ENCODE data around the gene KSR1.
"Not testable (repeated sequence)": the region's sequence is repeated elsewhere in the genome, so short reads cannot be mapped to it uniquely, and the experiment has no call there.

Gene KSR1

DNA sequence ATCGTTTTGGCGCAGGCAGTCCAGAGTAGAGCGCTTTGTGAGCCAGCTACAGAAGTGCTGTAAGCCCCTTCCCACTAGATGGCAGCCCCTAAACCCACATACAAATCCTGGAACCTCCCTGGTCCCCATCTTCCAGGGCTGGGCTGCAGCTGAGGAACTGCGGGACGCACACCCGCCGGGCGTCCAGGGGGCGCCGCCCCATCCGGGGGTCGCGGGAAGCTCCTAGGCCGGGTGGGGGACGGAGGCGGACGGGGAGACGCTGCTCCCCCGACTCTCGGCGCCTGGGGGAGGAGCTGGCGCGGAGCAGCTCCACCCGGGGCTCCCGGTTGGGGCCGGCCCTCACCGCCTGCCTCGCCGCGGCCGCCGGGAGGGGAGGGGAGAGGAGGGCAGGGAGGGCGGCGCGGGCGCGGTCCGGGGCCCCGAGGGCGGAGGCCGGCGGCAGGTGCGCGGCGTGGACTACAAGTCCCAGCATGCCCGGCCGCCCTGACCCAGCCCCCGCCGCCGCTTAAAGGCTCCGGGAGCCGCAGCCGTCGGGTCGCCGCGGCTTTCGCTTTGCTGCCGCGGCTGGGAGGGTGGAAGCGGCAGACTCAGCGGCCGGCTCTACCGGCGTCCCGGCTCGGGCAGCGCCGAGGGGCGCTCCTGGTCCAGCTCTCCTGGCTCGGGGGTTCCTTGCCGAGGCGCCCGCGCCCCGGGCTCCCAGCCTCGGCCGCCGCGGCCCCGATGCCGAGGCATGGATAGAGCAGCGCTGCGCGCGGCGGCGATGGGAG, at the start of gene KSR1:
KSR1 (plus strand) TSS at position 535 of the 767 bp plus-strand sequence; CDS start at position 731, 196 bp downstream.
- peak; percentile 80 for DNase-seq (ENCODE audit: low spot score)

DNA sequence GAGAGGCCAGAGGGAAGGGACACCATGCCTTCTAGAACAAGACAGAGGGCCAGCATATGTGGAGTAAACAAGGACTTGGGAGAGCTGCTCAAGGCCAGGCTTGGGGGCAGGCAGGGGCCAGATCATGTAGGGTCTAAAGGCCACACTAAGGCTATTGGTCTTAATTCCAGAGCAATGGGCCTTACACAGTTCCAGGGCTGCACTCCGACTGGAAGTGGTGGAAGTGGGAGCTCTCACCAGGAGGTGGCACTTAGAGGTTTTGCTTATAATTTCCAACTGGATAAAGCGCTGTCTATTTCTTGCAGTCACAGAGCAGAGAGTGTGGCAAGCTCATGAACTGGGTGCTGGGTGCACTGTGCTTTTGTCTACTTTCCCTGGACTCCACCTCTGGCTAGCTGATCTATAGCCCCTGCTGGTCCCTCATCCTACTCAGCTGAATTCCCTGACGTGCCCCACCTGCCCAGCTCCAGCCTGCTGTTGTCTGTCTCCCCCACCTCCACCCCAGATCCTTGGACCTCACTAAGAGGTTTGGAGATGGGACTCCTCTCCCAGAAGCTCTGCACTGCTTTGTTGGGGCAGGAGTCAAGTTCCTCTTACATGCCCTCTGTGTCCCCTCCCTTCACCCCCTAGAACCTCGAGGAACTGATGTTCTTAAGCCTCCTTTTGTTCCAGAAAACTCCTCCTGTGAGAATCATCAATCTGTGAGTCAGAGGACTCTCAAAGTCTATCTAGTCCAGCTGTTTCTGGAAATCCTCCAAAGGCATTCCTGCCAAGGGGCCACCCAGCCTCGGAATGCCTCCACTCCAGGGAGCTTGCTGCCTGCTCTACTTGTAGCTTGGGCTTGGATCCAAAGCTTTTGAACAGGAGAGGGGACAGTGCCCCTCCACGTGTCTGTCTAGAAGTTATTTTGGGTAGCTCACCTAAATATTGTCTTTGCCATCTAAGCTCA, 48.1 kb upstream of the KSR1 start:
- no peak for DNase-seq (ENCODE audit: low spot score)

- no peak for DNase-seq (ENCODE audit: low spot score)
Measured at GRCh38 chr17:27408891-27409290, 47.4 kb upstream of the KSR1 start.

GRCh38 chr17:27412158-27412557, 44.1 kb upstream of the KSR1 start:
- not testable (repeated sequence) for DNase-seq (ENCODE audit: low spot score)

- no peak for DNase-seq (ENCODE audit: low spot score)
Measured at GRCh38 chr17:27413315-27413714, 42.9 kb upstream of the KSR1 start.

GRCh38 chr17:27413792-27414191, 42.5 kb upstream of the KSR1 start:
- DNase-seq (ENCODE audit: low spot score), result no peak

DNA sequence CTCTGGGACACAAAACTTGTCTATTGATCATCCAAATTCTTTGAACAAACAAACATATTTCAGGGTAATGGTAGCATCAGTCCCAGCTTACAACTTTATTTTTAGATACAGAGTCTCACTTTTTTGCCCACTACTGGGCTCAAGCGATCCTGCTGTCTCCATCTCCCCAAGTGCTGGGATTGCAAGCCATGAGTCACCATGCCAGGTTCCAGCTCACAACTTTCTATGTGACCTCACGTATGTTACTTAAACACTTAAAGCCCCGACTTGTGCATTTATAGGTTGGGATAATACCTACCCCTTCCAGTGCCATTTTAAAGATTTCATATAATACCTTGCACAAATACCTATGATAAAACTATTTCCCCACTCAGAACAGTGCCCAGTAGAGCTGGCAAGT, 42.0 kb upstream of the KSR1 start:
- DNase-seq (ENCODE audit: low spot score), result no peak

GRCh38 chr17:27414694-27415093, 41.6 kb upstream of the KSR1 start:
- no peak for DNase-seq (ENCODE audit: low spot score)

- DNase-seq (ENCODE audit: low spot score), result no peak
Measured at GRCh38 chr17:27415120-27415795, 41.0 kb upstream of the KSR1 start.

DNA sequence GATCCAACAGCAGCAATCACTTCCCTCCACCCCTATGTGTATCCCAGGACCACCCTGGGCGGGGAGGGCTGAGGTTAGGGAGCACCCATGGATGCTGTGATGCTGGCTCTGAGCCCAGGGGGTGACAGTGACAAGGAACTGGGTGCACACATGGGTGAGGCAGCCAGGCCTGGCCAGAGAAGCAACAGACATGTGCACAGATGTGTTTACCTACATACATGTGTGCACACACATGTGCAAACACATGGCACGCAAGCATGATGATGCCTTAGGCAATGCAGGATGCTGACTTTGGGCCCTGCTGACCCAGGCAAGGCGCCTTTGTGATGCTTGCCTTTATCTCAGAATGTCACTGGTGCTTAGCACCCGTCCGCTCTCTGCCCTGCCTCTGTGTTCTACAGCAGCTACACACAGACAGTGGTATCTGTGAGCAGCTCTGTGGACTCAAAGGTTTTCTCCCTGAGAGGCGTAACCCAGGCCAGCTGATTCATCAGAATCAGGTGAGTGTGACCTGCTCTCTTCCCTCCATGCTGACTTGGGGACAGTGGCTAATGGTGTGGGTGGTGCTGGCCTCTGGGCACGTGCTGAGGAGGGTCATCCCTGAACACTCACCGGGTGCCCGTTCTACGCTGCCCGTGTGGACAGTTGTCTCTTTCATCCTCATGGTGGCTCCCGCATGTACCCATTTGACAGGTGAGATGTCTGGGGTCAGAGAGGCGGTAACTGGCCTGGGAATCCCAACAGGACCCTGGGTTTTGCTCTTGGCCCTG, 38.5 kb upstream of the KSR1 start:
- DNase-seq (ENCODE audit: low spot score), result no peak

DNA sequence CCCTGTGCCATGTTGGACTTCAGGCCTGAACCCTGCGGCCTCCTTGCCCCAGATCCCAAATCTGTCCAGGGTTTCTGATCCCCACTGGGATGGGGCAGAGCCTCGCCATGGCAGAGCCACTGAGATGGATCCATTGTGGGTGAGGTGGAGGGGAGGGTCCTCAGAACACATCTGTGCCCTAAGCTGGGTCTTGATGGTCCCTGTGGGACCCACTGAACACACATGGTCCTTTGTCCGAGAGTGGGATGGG, 38.0 kb upstream of the KSR1 start:
- no peak for DNase-seq (ENCODE audit: low spot score)

DNA sequence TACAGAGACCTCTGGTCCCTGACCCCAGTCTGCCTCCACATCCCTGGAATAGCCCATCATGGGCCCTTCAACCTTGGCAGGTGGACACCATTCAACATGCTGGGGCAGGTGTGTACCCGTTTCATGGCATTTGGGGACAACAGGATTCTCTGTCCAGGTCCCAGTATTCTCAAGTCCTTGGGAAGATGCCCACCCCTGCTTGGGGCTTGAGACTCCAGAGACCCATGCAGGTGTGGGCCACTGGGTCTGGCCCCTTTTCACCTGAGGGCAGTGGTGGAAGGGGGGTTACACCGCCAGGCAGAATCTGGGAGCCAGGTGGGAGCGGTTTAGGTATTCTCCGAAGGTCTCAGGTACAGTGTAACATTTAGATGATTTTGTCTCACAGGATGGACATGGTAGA, 37.1 kb upstream of the KSR1 start:
- no peak for DNase-seq (ENCODE audit: low spot score)

GRCh38 chr17:27420211-27420950, 35.9 kb upstream of the KSR1 start:
- no peak for DNase-seq (ENCODE audit: low spot score)

DNA sequence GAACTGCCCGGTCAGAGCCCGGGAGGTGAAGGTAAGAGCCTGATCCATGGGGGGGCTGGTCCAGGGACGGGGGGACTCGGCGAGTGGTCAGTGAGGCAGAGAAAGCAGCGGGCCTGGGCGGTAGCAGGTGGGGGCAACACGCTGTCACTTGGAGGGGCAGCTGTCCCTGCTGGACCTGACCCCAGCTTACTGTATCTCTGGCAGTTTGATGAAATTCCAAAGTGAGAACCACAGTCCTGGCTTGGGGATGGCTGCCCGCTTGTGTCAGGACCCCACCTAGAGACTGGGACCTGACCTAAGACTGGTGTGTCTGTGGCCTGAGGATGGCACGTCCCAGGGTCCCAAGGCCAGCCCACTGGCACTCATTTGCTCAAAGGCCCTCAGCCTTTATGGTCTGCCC, 35.1 kb upstream of the KSR1 start:
- DNase-seq (ENCODE audit: low spot score), result no peak

GRCh38 chr17:27421626-27422025, 34.6 kb upstream of the KSR1 start:
- not testable (repeated sequence) for DNase-seq (ENCODE audit: low spot score)

DNA sequence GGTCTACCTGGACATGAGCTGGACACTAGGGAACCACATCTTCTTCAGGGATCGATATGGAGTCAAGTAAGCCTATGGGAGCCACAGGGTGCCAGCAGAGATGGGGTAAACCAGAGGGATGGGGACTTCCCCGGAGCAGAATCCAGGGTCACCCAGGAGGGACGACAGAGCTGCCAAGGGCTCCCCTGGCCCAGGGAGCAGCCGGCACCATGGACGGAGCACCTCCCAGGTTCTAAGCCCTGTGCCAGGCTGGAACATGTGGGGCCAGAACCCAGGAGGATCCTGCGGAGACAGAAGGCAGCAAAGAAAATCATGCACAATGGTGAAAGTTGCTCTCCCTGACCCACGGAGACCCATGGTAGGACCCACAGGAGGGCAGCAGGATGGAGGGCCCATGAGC, 33.6 kb upstream of the KSR1 start:
- no peak for DNase-seq (ENCODE audit: low spot score)

GRCh38 chr17:27423651-27424050, 32.6 kb upstream of the KSR1 start:
- DNase-seq (ENCODE audit: low spot score), result no peak

DNA sequence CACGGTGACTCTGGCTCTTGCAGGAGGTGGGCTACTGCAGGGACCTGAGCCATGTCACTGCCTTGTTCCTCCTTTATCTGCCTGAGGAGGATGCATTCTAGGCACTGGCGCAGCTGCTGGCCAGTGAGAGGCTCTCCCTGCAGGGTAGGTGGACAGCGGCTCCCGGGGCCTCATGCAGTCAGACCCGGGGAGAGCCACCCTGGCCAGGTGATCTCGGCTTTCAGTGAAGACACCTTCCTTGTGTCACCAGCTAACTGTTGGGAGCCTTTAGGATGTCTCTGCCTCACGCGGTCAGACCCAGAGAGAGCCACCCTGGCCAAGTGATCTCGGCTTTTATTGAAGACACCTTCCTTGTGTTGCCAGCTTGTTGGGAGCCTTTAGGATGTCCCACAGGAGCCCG, 31.7 kb upstream of the KSR1 start:
- no peak for DNase-seq (ENCODE audit: low spot score)

DNA sequence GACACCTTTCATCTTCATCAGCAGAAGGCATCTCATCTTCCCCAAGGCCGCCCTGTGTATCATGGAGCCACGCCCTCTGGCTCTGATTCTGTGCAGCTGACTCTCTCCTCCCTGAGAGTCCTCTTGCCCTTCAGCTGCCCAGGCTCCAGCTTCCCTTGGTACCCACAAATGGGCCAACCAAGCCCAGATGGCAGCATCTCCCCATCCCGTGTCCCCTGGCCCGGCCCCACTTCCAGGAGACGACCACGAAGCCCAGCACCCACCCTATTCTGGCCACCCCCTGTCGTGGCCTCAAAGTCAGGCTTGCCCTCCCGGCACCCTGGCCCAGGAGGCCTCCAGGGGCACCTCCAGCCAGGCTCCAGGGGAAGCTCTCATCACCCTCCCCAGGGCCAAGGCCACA, 31.3 kb upstream of the KSR1 start:
- DNase-seq (ENCODE audit: low spot score), result no peak

GRCh38 chr17:27425571-27425970, 30.7 kb upstream of the KSR1 start:
- DNase-seq (ENCODE audit: low spot score), result not testable (repeated sequence)

- DNase-seq (ENCODE audit: low spot score), result no peak
Measured at GRCh38 chr17:27425991-27426390, 30.3 kb upstream of the KSR1 start.

Measured in CD4-positive, alpha-beta T cell treated with Interleukin-6 at 100 ng/mL for 8 hours (primary cell).